HG03521 (cell line): ENCODE data around the gene DAPP1.
"Not testable (repeated sequence)": the region's sequence is repeated elsewhere in the genome, so short reads cannot be mapped to it uniquely, and the experiment has no call there.

ENCODE experiments used
- ATAC-seq: cut with Tn5 transposase; IDR thresholded peaks from one replicate; pipeline ENCODE4 v1.9.1; 2021; ENCODE audit warnings: mild to moderate bottlenecking, moderate library complexity; ENCODE audit not compliant: unreplicated experiment

Gene DAPP1

GRCh38 chr4:99816545-99817308, at the start of gene DAPP1:
Gene DAPP1, plus strand, starts transcription at chr4:99816827. Its CDS starts 87 bp downstream, at chr4:99816914.
- ATAC-seq, result peak; percentile 96

- ATAC-seq, result not testable (repeated sequence)
These were observed 45.8 kb upstream of the DAPP1 start for GRCh38 chr4:99770842-99771241.

- no peak for ATAC-seq
These were observed 32.7 kb upstream of the DAPP1 start for GRCh38 chr4:99783940-99784339.

DNA sequence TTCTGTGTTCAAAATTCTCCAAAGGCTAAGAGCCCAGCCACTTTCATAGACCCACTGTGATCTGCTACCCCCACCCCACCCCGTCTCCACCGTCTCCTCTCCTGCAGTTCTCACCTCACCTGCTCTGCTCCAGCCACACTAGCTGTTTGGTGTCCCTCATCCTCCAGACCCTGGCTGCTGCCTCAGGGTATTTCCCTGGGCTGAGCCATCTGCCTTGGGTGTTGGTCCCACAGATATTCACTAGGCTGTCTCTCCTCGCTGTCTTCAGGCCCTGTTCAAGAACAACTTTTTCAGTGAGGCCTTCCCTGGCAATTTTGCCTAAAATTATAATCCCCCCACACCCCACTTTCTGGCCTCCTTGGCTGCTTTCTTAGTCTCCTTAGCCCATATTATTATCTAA, 31.8 kb upstream of the DAPP1 start:
- no peak for ATAC-seq

DNA sequence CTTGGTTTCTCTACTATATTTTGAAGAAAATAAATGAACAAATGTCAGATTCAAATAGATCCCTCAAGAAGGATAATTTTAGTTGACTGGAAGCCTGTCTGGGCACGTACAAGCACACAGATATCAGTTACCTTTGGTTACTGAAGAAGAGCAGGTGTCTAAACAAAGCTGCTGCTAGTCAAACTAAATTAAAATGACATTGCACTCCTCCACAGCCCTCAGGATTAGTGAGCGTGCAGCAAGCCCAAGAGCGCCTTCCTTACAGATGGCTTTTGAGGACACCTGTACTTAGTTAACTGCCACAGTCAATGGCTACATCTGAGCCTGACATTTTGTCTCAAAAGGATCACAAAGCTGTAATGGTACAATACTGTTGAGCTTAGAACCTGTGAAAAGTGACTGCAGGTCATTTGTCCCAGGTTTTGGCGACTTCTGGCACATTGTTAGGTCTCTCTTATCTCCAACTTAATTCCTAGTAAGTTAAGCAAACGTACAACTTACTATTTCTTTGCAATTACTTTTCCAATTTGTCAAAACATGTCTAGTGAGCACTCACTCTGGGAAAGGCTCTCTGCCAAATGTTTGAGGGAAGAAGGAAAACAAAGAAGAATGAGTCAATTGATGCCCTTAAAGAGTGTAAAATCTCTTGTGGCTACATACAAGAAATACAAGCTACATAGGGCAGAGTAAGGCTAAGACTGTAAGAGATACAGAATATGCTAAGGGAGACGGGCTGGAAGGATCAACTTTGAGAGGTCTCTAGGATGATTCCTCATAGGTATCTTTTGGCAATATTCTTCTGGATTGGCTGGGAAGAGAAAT, 25.6 kb upstream of the DAPP1 start:
- no peak for ATAC-seq

- ATAC-seq, result no peak
These were observed 16.2 kb upstream of the DAPP1 start for GRCh38 chr4:99800332-99801004.

- no peak for ATAC-seq
These were observed 15.5 kb upstream of the DAPP1 start for GRCh38 chr4:99801005-99801699.

DNA sequence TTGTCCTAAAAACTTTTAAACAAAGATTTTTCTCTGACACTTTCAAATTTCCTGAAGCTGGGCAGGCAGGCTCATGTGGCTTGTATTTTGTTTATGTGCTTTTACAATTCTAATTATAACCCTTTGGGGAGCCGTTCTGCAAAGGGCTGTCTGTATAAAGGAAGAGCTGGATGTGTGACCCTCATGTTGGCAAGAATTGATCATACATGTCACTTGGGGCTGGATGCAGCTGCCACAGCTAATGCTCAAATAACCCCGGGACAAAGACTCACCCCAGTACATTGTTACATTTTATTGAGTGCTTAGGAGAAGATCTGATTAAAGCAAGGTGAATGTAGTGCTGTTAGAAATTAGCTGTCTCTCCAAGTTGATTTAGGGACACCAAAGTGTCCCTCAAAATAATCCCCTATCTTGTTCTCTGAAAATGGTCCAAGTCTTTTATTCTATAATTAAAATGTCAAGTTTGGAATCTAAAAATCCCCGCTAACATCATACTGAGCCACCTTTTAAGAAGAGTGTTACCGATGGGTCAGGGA, 13.0 kb upstream of the DAPP1 start:
- ATAC-seq, result no peak

DNA sequence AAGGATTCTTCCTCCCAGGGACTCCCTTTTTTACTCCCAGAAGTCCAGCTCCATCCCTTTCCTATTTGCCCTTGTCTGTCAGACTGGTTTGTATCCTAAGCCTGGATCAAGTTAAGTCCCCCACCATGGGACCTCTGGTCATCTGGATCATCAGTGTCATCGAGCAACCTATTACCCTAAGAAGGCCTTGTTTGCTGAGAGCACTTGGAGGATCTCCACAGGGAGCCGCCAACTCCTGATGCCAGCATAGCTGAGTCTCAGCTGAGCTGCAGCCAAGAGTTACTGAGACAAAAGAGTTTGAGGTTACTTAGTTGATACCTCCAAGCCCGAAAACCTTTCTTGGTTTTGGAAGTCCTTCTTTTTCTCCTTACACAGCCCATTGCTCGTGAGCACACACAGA, 10.1 kb upstream of the DAPP1 start:
- ATAC-seq, result no peak

DNA sequence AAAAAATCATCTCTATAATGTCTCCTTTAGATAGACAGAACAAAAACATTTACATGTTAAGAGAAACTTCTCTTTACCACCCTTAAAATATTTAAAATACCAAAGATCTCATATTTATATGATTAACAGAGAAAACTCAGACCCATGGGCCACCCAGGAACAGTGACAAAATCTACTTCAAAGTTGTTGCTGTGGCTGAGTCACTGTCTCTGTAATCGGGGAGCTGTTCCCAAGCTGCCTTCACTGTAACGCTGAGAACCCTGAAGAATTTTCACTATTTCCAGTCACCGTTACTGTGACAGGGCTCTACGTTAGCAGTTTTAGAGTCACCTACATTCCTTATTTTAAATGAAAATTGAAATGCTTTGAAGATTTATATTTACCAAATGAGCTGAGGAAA, 9.0 kb upstream of the DAPP1 start:
- no peak for ATAC-seq

GRCh38 chr4:99808260-99808857, 8.3 kb upstream of the DAPP1 start:
- ATAC-seq, result peak; percentile 84

GRCh38 chr4:99809326-99809725, 7.3 kb upstream of the DAPP1 start:
- no peak for ATAC-seq

GRCh38 chr4:99810536-99810935, 6.1 kb upstream of the DAPP1 start:
- no peak for ATAC-seq

- ATAC-seq, result no peak
These were observed 5.5 kb upstream of the DAPP1 start for GRCh38 chr4:99811117-99811516.

DNA sequence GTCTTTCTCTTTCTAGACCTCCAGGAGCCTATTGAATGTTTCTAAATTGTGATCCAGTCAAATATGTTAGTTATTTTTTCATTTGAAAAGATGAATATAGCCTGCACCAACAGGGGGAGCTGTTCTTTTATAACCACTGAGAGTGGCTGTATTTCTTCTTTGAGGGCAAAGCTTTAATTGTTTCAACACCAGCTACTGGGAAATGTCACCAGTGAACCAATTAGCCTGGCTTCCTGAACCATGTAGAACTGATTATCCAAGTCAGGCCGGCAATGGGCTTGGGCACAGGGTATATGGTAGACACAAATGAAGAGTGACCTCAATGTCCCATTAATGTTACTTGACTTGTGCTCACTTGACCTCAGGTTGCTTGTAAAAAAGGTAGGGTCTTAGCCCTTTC, 4.8 kb upstream of the DAPP1 start:
- ATAC-seq, result no peak

GRCh38 chr4:99815597-99816011, 1.0 kb upstream of the DAPP1 start:
- ATAC-seq, result no peak

DNA sequence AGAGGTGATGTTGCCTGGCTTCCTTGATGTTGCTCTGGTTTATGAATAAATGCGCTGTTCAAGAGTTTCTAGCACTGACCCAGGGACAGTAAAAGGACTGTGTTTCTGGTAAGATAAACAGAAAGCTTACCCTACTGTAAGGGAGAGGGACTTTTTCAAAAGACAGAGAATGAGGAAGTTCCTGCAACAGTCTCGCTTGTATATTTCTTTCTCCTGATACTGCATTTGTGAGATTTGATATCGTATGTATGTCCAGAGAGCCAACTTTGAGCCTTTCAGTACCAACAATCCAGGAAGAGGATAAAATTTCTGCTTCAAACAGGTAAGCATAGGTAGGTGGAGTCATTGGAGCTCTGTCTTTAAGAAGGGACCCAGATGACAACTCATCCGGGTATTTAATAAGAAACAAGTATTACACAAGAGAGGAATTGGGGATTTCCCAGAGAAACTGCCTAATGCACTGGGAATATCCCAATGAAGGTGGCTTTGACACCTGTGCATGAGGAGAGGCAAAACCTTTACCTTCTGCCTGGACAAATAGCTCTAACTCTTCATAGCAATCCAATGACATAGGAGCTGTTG, 773 bp downstream of the DAPP1 start:
- ATAC-seq, result peak; percentile 20

DNA sequence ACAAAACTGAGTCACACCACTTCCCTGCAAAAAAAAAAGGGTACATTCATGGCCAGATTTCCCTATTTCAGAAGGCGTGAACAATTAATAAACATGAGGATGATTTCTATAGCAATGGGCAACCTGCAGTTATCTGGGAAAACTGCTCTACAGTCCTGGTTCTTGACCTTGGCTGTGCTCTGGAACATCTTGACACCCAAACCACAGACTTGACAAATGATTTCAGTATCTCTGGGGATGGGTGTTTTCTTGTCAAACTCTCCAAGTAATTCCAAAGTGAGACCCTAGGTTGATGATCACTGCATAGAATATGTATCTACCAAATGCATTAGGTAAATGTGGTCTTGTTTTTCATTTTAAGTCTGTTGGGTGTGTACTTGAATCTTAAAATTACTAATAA, 2.0 kb downstream of the DAPP1 start:
- ATAC-seq, result no peak

GRCh38 chr4:99821918-99822503, 5.4 kb downstream of the DAPP1 start:
- peak; percentile 65 for ATAC-seq

DNA sequence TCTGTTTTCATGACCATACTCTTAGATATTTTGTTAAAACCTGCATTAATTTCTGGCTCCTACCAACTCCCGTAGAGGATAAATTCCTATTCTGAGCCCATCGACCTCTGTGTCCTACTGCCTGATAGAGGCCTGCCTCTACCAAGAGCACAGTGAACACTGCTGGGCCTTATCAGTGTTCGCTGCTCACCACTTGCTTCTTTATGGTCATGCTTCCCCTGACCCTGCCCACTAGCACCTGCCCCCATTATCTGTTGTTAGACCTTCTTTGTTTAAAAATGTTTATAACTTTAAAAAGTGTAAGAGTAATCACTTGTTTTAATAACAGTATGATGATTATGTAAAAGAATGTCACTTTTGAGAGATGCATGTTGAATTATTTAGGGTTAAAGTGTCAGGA, 6.1 kb downstream of the DAPP1 start:
- no peak for ATAC-seq
